ENCODE measurements around the gene DIS3L2.
A peak's percentile ranks its signal among the peaks of the same experiment; 100 is the strongest.
"Not testable (repeated sequence)": the region's sequence is repeated elsewhere in the genome, so short reads cannot be mapped to it uniquely, and the experiment has no call there.

Gene DIS3L2

GRCh38 chr2:232367591-232368233, 406.2 kb downstream of the DIS3L2 start:
- Histone ChIP-seq H3K27ac (ENCODE audit: low read length) (no peak overlapping the region), H2AFZ (ENCODE audit: low read depth, low read length) (no peak overlapping the region), H3K27me3 (ENCODE audit: low read depth, low read length) (no peaks in the 10 kb centered on the region), H3K4me3 (ENCODE audit: low read length) (no peak overlapping the region), H3K36me3 (replicated peaks; ENCODE audit: low read depth, low read length) (no peaks in the 10 kb centered on the region), H3K79me2 (ENCODE audit: low read length) (no peaks in the 10 kb centered on the region), H3K4me1 (ENCODE audit: low read length) (peaks cover 13% of the 10 kb centered on the region), H3K9ac (ENCODE audit: low read length) (no peak overlapping the region), H3K9me3 (ENCODE audit: insufficient read depth, low read length) (no peaks in the 10 kb centered on the region), H4K20me1 (ENCODE audit: insufficient read depth, low read length) (no peaks in the 10 kb centered on the region), H3K4me2 (ENCODE audit: low read length) (no peak overlapping the region)
- TF ChIP-seq EZH2phosphoT487 (IDR thresholded peaks at IDR 0.05; ENCODE audit: low read depth), result no peak
- no peak for TF ChIP-seq CTCF (IDR thresholded peaks at IDR 0.05; ENCODE audit: low read depth, low read length)

- no peak for TF ChIP-seq CTCF (IDR thresholded peaks at IDR 0.05; ENCODE audit: low read depth, low read length)
- no peak for TF ChIP-seq EZH2phosphoT487 (IDR thresholded peaks at IDR 0.05; ENCODE audit: low read depth)
- Histone ChIP-seq H3K4me3 (ENCODE audit: low read length) (no peak overlapping the region), H4K20me1 (ENCODE audit: insufficient read depth, low read length) (no peaks in the 10 kb centered on the region), H3K9me3 (ENCODE audit: insufficient read depth, low read length) (no peaks in the 10 kb centered on the region), H3K36me3 (replicated peaks; ENCODE audit: low read depth, low read length) (no peaks in the 10 kb centered on the region), H3K79me2 (ENCODE audit: low read length) (no peaks in the 10 kb centered on the region), H3K27me3 (ENCODE audit: low read depth, low read length) (no peaks in the 10 kb centered on the region), H3K9ac (ENCODE audit: low read length) (no peak overlapping the region), H3K4me2 (ENCODE audit: low read length) (no peak overlapping the region), H3K4me1 (ENCODE audit: low read length) (peaks cover 13% of the 10 kb centered on the region), H2AFZ (ENCODE audit: low read depth, low read length) (no peak overlapping the region), H3K27ac (ENCODE audit: low read length) (no peak overlapping the region)
Observed at GRCh38 chr2:232368311-232368731, 406.8 kb downstream of the DIS3L2 start.

- Histone ChIP-seq H3K9ac (ENCODE audit: low read length) (peak overlapping the region; percentile 10; the same call in 1 of the 2 replicates), H4K20me1 (ENCODE audit: insufficient read depth, low read length) (no peaks in the 10 kb centered on the region), H2AFZ (ENCODE audit: low read depth, low read length) (no peak overlapping the region), H3K36me3 (replicated peaks; ENCODE audit: low read depth, low read length) (no peaks in the 10 kb centered on the region), H3K4me3 (ENCODE audit: low read length) (peak overlapping the region; percentile 47), H3K27me3 (ENCODE audit: low read depth, low read length) (no peaks in the 10 kb centered on the region), H3K4me1 (ENCODE audit: low read length) (peaks cover 4% of the 10 kb centered on the region; the same call in 1 of the 2 replicates), H3K4me2 (ENCODE audit: low read length) (peak overlapping the region; percentile 32), H3K79me2 (ENCODE audit: low read length) (no peaks in the 10 kb centered on the region), H3K9me3 (ENCODE audit: insufficient read depth, low read length) (no peaks in the 10 kb centered on the region), H3K27ac (ENCODE audit: low read length) (no peak overlapping the region)
- no peak for TF ChIP-seq CTCF (IDR thresholded peaks at IDR 0.05; ENCODE audit: low read depth, low read length)
- TF ChIP-seq EZH2phosphoT487 (IDR thresholded peaks at IDR 0.05; ENCODE audit: low read depth), result no peak
Observed at GRCh38 chr2:232369126-232369951, 407.8 kb downstream of the DIS3L2 start.

GRCh38 chr2:232370007-232370406, 408.5 kb downstream of the DIS3L2 start:
- H3K27me3 ChIP-seq (ENCODE audit: low read depth, low read length), result not testable (repeated sequence)
- H3K9ac ChIP-seq (ENCODE audit: low read length), result peak overlapping the region; percentile 10; the same call in 1 of the 2 replicates

More at GRCh38 chr2:232370007-232370406, 408.5 kb downstream of the DIS3L2 start:
- H3K27ac ChIP-seq (ENCODE audit: low read length); H2AFZ ChIP-seq (ENCODE audit: low read depth, low read length); H3K4me1 ChIP-seq (ENCODE audit: low read length); H3K36me3 ChIP-seq (replicated peaks; ENCODE audit: low read depth, low read length); H3K9me3 ChIP-seq (ENCODE audit: insufficient read depth, low read length); H4K20me1 ChIP-seq (ENCODE audit: insufficient read depth, low read length); H3K79me2 ChIP-seq (ENCODE audit: low read length): not testable (repeated sequence)
- Histone ChIP-seq H3K4me3 (ENCODE audit: low read length) (peak overlapping the region; percentile 47), H3K4me2 (ENCODE audit: low read length) (peak overlapping the region; percentile 32)

Data from OCI-LY3 (cell line).